H9 (cell line): ENCODE measurements around the gene RRBP1. TPM values are rescaled to one million over a fixed set of nuclear protein-coding genes. Genes with fewer than 3 reads are reported as not detected.
A peak's percentile ranks its signal among the peaks of the same experiment; 100 is the strongest.

Experiments
- DNase-seq: peaks from one replicate; pipeline ENCODE4 v3.0.0-alpha.2; 2017
- H2AFZ ChIP-seq: one replicate; pipeline ENCODE4 v1.6.1; 2013; ENCODE audit warnings: mild to moderate bottlenecking, low read length, control low read depth, moderate library complexity
- H2AK5ac ChIP-seq: 2 replicates; pipeline ENCODE4 v1.6.1; 2013; ENCODE audit warnings: low read length, control low read depth, mixed read lengths; ENCODE audit not compliant: insufficient read length
- H2BK120ac ChIP-seq: one replicate; pipeline ENCODE4 v1.6.1; 2013; ENCODE audit warnings: low read depth, mild to moderate bottlenecking, low read length, control low read depth, inconsistent platforms; ENCODE audit not compliant: poor library complexity, severe bottlenecking
- H2BK12ac ChIP-seq: 2 replicates; pipeline ENCODE4 v1.6.1; 2013; ENCODE audit warnings: low read length, control low read depth, mixed read lengths, low read depth; ENCODE audit not compliant: insufficient read length
- H2BK15ac ChIP-seq: 2 replicates; pipeline ENCODE4 v1.6.1; 2013; ENCODE audit warnings: low read depth, low read length, control low read depth
- H2BK20ac ChIP-seq: one replicate; pipeline ENCODE4 v1.6.1; 2013; ENCODE audit warnings: low read depth, mild to moderate bottlenecking, low read length, control low read depth, inconsistent platforms; ENCODE audit not compliant: poor library complexity, severe bottlenecking
- H2BK5ac ChIP-seq: 2 replicates; pipeline ENCODE4 v1.6.1; 2013; ENCODE audit warnings: low read length, control low read depth, mixed read lengths; ENCODE audit not compliant: insufficient read length
- H3K14ac ChIP-seq: 2 replicates; pipeline ENCODE4 v1.6.1; 2013; ENCODE audit warnings: low read length, control low read depth; ENCODE audit not compliant: insufficient read depth
- H3K18ac ChIP-seq: 2 replicates; pipeline ENCODE4 v1.6.1; 2013; ENCODE audit warnings: low read depth, mild to moderate bottlenecking, mixed read lengths, low read length, control low read depth; ENCODE audit not compliant: insufficient read length
- H3K23ac ChIP-seq: 2 replicates; pipeline ENCODE4 v1.6.1; 2013; ENCODE audit warnings: low read length, control low read depth, mixed read lengths, low read depth; ENCODE audit not compliant: insufficient read length
- H3K23me2 ChIP-seq: 2 replicates; pipeline ENCODE4 v1.6.1; 2013; ENCODE audit warnings: low read depth, mild to moderate bottlenecking, mixed read lengths, low read length, control low read depth; ENCODE audit not compliant: insufficient read length, poor library complexity, severe bottlenecking
- H3K27ac ChIP-seq: 2 replicates; pipeline ENCODE4 v1.5.1; 2013; ENCODE audit warnings: low read length, control low read depth, mixed read lengths, low read depth; ENCODE audit not compliant: insufficient read length
- H3K27me3 ChIP-seq: 2 replicates; pipeline ENCODE4 v1.6.1; 2013; ENCODE audit warnings: low read length, control low read depth, inconsistent platforms; ENCODE audit not compliant: insufficient read depth
- H3K4ac ChIP-seq: 2 replicates; pipeline ENCODE4 v1.6.1; 2013; ENCODE audit warnings: low read depth, mild to moderate bottlenecking, control low read depth, inconsistent platforms, low read length, moderate library complexity
- H3K4me1 ChIP-seq: 2 replicates; pipeline ENCODE4 v1.6.1; 2013; ENCODE audit warnings: low read length, control low read depth, inconsistent platforms; ENCODE audit not compliant: insufficient read depth
- H3K4me2 ChIP-seq: 2 replicates; pipeline ENCODE4 v1.6.1; 2013; ENCODE audit warnings: low read length, control low read depth, mixed read lengths; ENCODE audit not compliant: insufficient read length, insufficient read depth
- H3K56ac ChIP-seq: 2 replicates; pipeline ENCODE4 v1.6.1; 2013; ENCODE audit warnings: low read depth, mild to moderate bottlenecking, mixed read lengths, low read length, control low read depth; ENCODE audit not compliant: insufficient read length
- H3K79me1 ChIP-seq: 2 replicates; pipeline ENCODE4 v1.6.1; 2013; ENCODE audit warnings: low read depth, mild to moderate bottlenecking, moderate library complexity, low read length, control low read depth, inconsistent platforms; ENCODE audit not compliant: insufficient read depth, poor library complexity, severe bottlenecking
- H3K79me2 ChIP-seq: 2 replicates; pipeline ENCODE4 v1.6.1; 2013; ENCODE audit warnings: low read length, control low read depth, inconsistent platforms; ENCODE audit not compliant: insufficient read depth
- H3K9ac ChIP-seq: 2 replicates; pipeline ENCODE4 v1.6.1; 2013; ENCODE audit warnings: low read length, control low read depth, mixed read lengths; ENCODE audit not compliant: insufficient read length; ENCODE audit errors: extremely low read depth
- H3K9me3 ChIP-seq: one replicate; pipeline ENCODE4 v1.6.1; 2013; ENCODE audit warnings: low read depth, low read length, inconsistent platforms; ENCODE audit not compliant: control insufficient read depth
- H3T11ph ChIP-seq: one replicate; pipeline ENCODE4 v1.6.1; 2013; ENCODE audit warnings: mild to moderate bottlenecking, low read length, control low read depth, inconsistent platforms
- H4K20me1 ChIP-seq: one replicate; pipeline ENCODE4 v1.6.1; 2013; ENCODE audit not compliant: control insufficient read depth, insufficient read length, insufficient read depth
- H4K5ac ChIP-seq: 2 replicates; pipeline ENCODE4 v1.6.1; 2013; ENCODE audit warnings: low read depth, mild to moderate bottlenecking, mixed read lengths, low read length, control low read depth; ENCODE audit not compliant: insufficient read length
- H4K8ac ChIP-seq: replicated peaks from 2 replicates; pipeline ENCODE4 v1.6.1; 2013; ENCODE audit warnings: low read length, control low read depth, mixed read lengths, low read depth; ENCODE audit not compliant: insufficient read length
- H4K91ac ChIP-seq: 2 replicates; pipeline ENCODE4 v1.6.1; 2013; ENCODE audit warnings: low read depth, mild to moderate bottlenecking, moderate library complexity, mixed read lengths, low read length, control low read depth; ENCODE audit not compliant: insufficient read length
- H3K27ac Mint-ChIP-seq, 3 experiments: 2 replicates in 2 of 3; 3 replicates in 1 of 3; pipeline ENCODE4 v1.8.0; 2020 to 2021; ENCODE audit warnings: mixed read lengths in 3 of 3, mild to moderate bottlenecking in 1 of 3, moderate library complexity in 1 of 3
- H3K27me3 Mint-ChIP-seq: 2 replicates; pipeline ENCODE4 v1.8.0; 2021; ENCODE audit warnings: low read depth, mild to moderate bottlenecking, moderate library complexity, mixed read lengths
- H3K36me3 Mint-ChIP-seq, 3 experiments: 2 replicates in 2 of 3; 3 replicates in 1 of 3; pipeline ENCODE4 v1.8.0; 2020 to 2021; ENCODE audit warnings: low read depth in 3 of 3, mixed read lengths in 3 of 3; ENCODE audit not compliant: insufficient read depth in 1 of 3
- H3K4me1 Mint-ChIP-seq, 2 experiments: 2 replicates each; pipeline ENCODE4 v1.8.0; 2020; ENCODE audit warnings: mixed read lengths in 2 of 2
- H3K4me3 Mint-ChIP-seq, 2 experiments: 2 replicates in 1 of 2; 3 replicates in 1 of 2; pipeline ENCODE4 v1.8.0; 2020 to 2021; ENCODE audit warnings: mild to moderate bottlenecking in 2 of 2, mixed read lengths in 2 of 2, moderate library complexity in 1 of 2
- H3K9me3 Mint-ChIP-seq, 2 experiments: 2 replicates in 1 of 2; 3 replicates in 1 of 2; pipeline ENCODE4 v1.8.0; 2020; ENCODE audit warnings: mild to moderate bottlenecking in 2 of 2, mixed read lengths in 2 of 2, moderate library complexity in 1 of 2
- CTCF ChIP-seq: fragments of 200-600 bp; sonication (generic); conservative IDR thresholded peaks from 3 replicates; pipeline ENCODE4 v1.8.0; 2021; ENCODE audit warnings: antibody characterized with exemption, mild to moderate bottlenecking
- WGBS: extraction: QIAGEN DNeasy Blood & Tissue Kit; methylation state at CpG from one replicate; pipeline ENCODE4 v1.1.7; 2013; ENCODE audit warnings: missing lambda C conversion rate, low lambda C conversion rate, mixed read lengths; ENCODE audit not compliant: insufficient read length; ENCODE audit errors: extremely low coverage; 5-methylcytosine and 5-hydroxymethylcytosine counted together
- total RNA-seq: library from RNA; stranded (reverse); gene quantifications from 2 replicates; pipeline ENCODE4 v1.2.1, GENCODE V29; 2021

RRBP1 gene
- total RNA-seq, 1 experiment from 2014 or later: 97.8 TPM

GRCh38 chr20:17655286-17655651, 26.8 kb downstream of the RRBP1 start:
- H3K23me2 ChIP-seq: no peaks in the 10 kb centered on the region
- no peak overlapping the region for H3T11ph ChIP-seq
- H2AFZ ChIP-seq: no peak overlapping the region
- H3K23ac ChIP-seq: no peak overlapping the region
- no peak overlapping the region for H2BK15ac ChIP-seq
- H2BK5ac ChIP-seq: no peak overlapping the region
- no peak overlapping the region for H3K27ac ChIP-seq
- H4K20me1 ChIP-seq: no peaks in the 10 kb centered on the region
- H3K9me3 ChIP-seq: no peaks in the 10 kb centered on the region
- Mint-ChIP-seq H3K4me3 (no peak overlapping the region), H3K36me3 (peaks cover 40 to 45% (median 44%) of the 10 kb centered on the region in 3 experiments), H3K9me3 (peaks cover 11 to 21% of the 10 kb centered on the region in 2 experiments), H3K27me3 (no peaks in the 10 kb centered on the region; the same call in 1 of the 2 replicates), H3K27ac (peak overlapping the region; percentile 84 to 95 (median 93); a peak in 6 of 7 replicates), H3K4me1 (peaks cover 38 to 53% of the 10 kb centered on the region in 2 experiments)
- no peak overlapping the region for H2BK120ac ChIP-seq
- peaks cover 4% of the 10 kb centered on the region for H3K79me1 ChIP-seq
- DNase-seq: peak; percentile 50
- no peak overlapping the region for H3K18ac ChIP-seq
- no peak overlapping the region for H3K56ac ChIP-seq
- peaks cover 21% of the 10 kb centered on the region; the same call in 1 of the 2 replicates for H3K79me2 ChIP-seq
- no peak overlapping the region for H3K14ac ChIP-seq
- no peak overlapping the region for H3K4ac ChIP-seq
- H3K9ac ChIP-seq: no peak overlapping the region
- peak; percentile 40; the same call in 2 of the 3 replicates for TF ChIP-seq CTCF
- no peak overlapping the region for H4K91ac ChIP-seq
- peaks cover 2% of the 10 kb centered on the region; the same call in 1 of the 2 replicates for H3K4me1 ChIP-seq
- H2BK20ac ChIP-seq: no peak overlapping the region
- H3K27me3 ChIP-seq: no peaks in the 10 kb centered on the region
- no peak overlapping the region for H4K8ac ChIP-seq
- H2AK5ac ChIP-seq: no peak overlapping the region
- WGBS: no CpG with 5 or more reads among the region's 7 CpGs
- H2BK12ac ChIP-seq: no peak overlapping the region
- no peak overlapping the region for H3K4me2 ChIP-seq
- H4K5ac ChIP-seq: no peak overlapping the region
